CD14-positive monocyte (primary cell): ENCODE results near the gene TXK. TPM values are rescaled to one million over a fixed set of nuclear protein-coding genes. Genes with fewer than 3 reads are reported as not detected.
"Not testable (repeated sequence)": the region's sequence is repeated elsewhere in the genome, so short reads cannot be mapped to it uniquely, and the experiment has no call there.

Experiments used
- DNase-seq, 3 donors: peaks; one replicate each; pipeline ENCODE4 v3.0.0-alpha.2; 2011 to 2022
- H2AFZ ChIP-seq: 2 replicates; pipeline ENCODE4 v1.6.0; 2012; ENCODE audit warnings: mild to moderate bottlenecking, low read depth, low read length, inconsistent platforms; ENCODE audit not compliant: insufficient read depth, poor library complexity, severe bottlenecking
- H3K27ac ChIP-seq, 2 donors: 1 replicate in 1 of 2; 2 replicates in 1 of 2; pipeline ENCODE4 v1.5.1; 2012 to 2013; ENCODE audit warnings: low read length in 2 of 2, control low read depth in 1 of 2, inconsistent platforms in 1 of 2, low read depth in 1 of 2, mild to moderate bottlenecking in 1 of 2
- H3K27me3 ChIP-seq, 2 donors: one replicate each; pipeline versions ENCODE4 v1.6.0 to v1.6.1; 2011 to 2013; ENCODE audit warnings: low read length in 2 of 2; ENCODE audit not compliant: control insufficient read depth in 2 of 2, insufficient read depth in 2 of 2
- H3K36me3 ChIP-seq, 2 donors: replicated peaks in 1 of 2; 1 replicate in 1 of 2; 2 replicates in 1 of 2; pipeline versions ENCODE4 v1.5.1 to v1.6.1; 2012 to 2013; ENCODE audit warnings: low read length in 2 of 2, control low read depth in 1 of 2, inconsistent platforms in 1 of 2, mild to moderate bottlenecking in 1 of 2; ENCODE audit not compliant: insufficient read depth in 2 of 2, control insufficient read depth in 1 of 2
- H3K4me1 ChIP-seq, 2 donors: 1 replicate in 1 of 2; 2 replicates in 1 of 2; pipeline versions ENCODE4 v1.5.1 to v1.6.1; 2012 to 2013; ENCODE audit warnings: low read length in 2 of 2, control low read depth in 1 of 2, inconsistent platforms in 1 of 2, mild to moderate bottlenecking in 1 of 2, moderate library complexity in 1 of 2; ENCODE audit not compliant: insufficient read depth in 2 of 2, control insufficient read depth in 1 of 2
- H3K4me2 ChIP-seq: replicated peaks from 2 replicates; pipeline ENCODE3; 2012; ENCODE audit warnings: low read length, moderate library complexity, mild to moderate bottlenecking; ENCODE audit not compliant: poor library complexity, severe bottlenecking; ENCODE audit errors: extremely low read depth
- H3K4me3 ChIP-seq, 3 experiments: fragments of 200-600 bp in 1 of 3; sonication (generic) in 1 of 3; replicated peaks in 1 of 3; 1 replicate in 2 of 3; 2 replicates in 1 of 3; pipeline ENCODE4 v1.5.1; 2011 to 2013; ENCODE audit warnings: low read length in 3 of 3, mild to moderate bottlenecking in 3 of 3, control low read depth in 2 of 3, low read depth in 2 of 3, inconsistent platforms in 1 of 3, moderate library complexity in 1 of 3
- H3K79me2 ChIP-seq: 2 replicates; pipeline ENCODE4 v1.6.0; 2012; ENCODE audit warnings: mild to moderate bottlenecking, control low read depth, inconsistent platforms, low read length, moderate library complexity; ENCODE audit not compliant: insufficient read depth
- H3K9ac ChIP-seq: 2 replicates; pipeline ENCODE4 v1.6.0; 2017; ENCODE audit warnings: low read length, mild to moderate bottlenecking; ENCODE audit not compliant: insufficient read depth, poor library complexity, severe bottlenecking
- H3K9me3 ChIP-seq, 2 donors: replicated peaks in 1 of 2; 1 replicate in 1 of 2; 2 replicates in 1 of 2; pipeline versions ENCODE4 v1.5.1 to v1.6.1; 2012 to 2013; ENCODE audit warnings: low read length in 2 of 2, control low read depth in 1 of 2; ENCODE audit not compliant: control insufficient read depth in 1 of 2, insufficient read depth in 1 of 2
- H4K20me1 ChIP-seq: 2 replicates; pipeline ENCODE4 v1.6.0; 2012; ENCODE audit warnings: mild to moderate bottlenecking, low read length, control low read depth, moderate library complexity; ENCODE audit not compliant: insufficient read depth
- H3K27ac Mint-ChIP-seq, 7 donors: one replicate each; pipeline ENCODE4 v1.8.0; 2020; ENCODE audit warnings: mild to moderate bottlenecking in 7 of 7, mixed read lengths in 7 of 7, moderate library complexity in 6 of 7, inconsistent platforms in 2 of 7
- H3K27me3 Mint-ChIP-seq, 3 donors: one replicate each; pipeline ENCODE4 v1.8.0; 2021 to 2022; ENCODE audit warnings: low read depth in 3 of 3, mild to moderate bottlenecking in 3 of 3, mixed read lengths in 3 of 3, moderate library complexity in 3 of 3, inconsistent platforms in 1 of 3
- H3K36me3 Mint-ChIP-seq, 2 donors: one replicate each; pipeline ENCODE4 v1.8.0; 2020; ENCODE audit warnings: mixed read lengths in 2 of 2, inconsistent platforms in 1 of 2, mild to moderate bottlenecking in 1 of 2
- H3K4me1 Mint-ChIP-seq: one replicate; pipeline ENCODE4 v1.8.0; 2020; ENCODE audit warnings: mild to moderate bottlenecking, mixed read lengths
- H3K4me3 Mint-ChIP-seq, 2 donors: one replicate each; pipeline ENCODE4 v1.8.0; 2020; ENCODE audit warnings: mild to moderate bottlenecking in 2 of 2, mixed read lengths in 2 of 2, moderate library complexity in 1 of 2
- H3K9me3 Mint-ChIP-seq, 7 donors: one replicate each; pipeline ENCODE4 v1.8.0; 2020 to 2022; ENCODE audit warnings: mixed read lengths in 7 of 7, mild to moderate bottlenecking in 6 of 7, moderate library complexity in 6 of 7, inconsistent platforms in 2 of 7
- WGBS: methylation state at CpG from one replicate; pipeline ENCODE4 v1.1.5; 2013; ENCODE audit warnings: missing lambda C conversion rate; ENCODE audit not compliant: insufficient coverage; 5-methylcytosine and 5-hydroxymethylcytosine counted together
- intact Hi-C, 2 donors: fragments of 100-400 bp; cut with micrococcal nuclease; formaldehyde crosslinking; loops; one replicate each; pipeline versions ENCODE4 v1.15.0 to v1.15.1; 2023
- polyA plus RNA-seq, 3 donors: library from polyadenylated mRNA; depleted of rRNA in 1 of 3; unstranded in 2 of 3; stranded (reverse) in 1 of 3; fragments of 300-500 nt in 2 of 3; fragments of >200 nt in 1 of 3; fragmentation: Illumina TruSeq in 2 of 3; gene quantifications; 1 replicate in 2 of 3; 2 replicates in 1 of 3; pipeline ENCODE4 v1.2.3, GENCODE V29; 2012 to 2021
- TF ChIP-seq, protein P1 (sequence below): fragments of 200-600 bp; IDR thresholded peaks from one replicate; pipeline ENCODE4 v1.8.0; 2022; ENCODE audit warnings: antibody characterized with exemption, mild to moderate bottlenecking

TXK gene
- polyA plus RNA-seq, 3 donors: 0.13 to 0.93 (median 0.54) TPM

DNA sequence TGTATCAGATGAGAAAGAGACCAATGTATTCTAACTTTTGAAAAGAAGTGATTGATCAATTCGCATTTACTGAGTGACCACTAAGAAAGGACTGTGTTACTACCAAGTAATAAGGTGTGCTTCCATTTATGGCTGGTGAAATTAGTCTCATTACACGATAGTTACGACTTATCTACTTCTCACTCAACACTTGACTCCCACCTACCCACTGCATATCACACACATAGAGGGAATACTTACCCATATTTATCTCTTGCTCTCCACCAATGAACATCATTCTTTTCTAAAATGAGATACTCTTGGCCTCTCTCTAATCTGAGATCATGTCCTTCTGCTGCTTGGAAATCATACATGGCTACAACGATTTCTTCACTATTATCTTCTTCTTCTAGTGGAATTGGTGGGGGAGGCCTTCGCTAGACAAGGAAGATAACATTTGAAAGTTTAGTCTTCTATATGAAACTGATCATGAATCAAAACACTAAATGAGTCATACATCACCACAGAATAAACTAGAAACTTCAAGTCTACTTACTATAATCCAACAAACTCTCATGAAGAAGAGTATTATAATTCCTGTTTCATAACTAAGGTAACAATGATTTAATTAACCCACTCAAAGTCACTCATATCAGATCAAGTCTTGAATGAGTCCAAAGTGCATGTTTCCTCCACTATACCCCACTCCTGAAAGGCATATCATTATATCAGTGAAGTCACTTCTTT is 33.7 kb upstream of the TXK start:
- DNase-seq: no peak
- no peaks in the 10 kb centered on the region for H3K27me3 ChIP-seq
- peaks cover 19 to 54% of the 10 kb centered on the region in 2 donors for H3K36me3 ChIP-seq
- H3K4me3 Mint-ChIP-seq: no peak overlapping the region
- H3K4me3 ChIP-seq: no peak overlapping the region
- H4K20me1 ChIP-seq: no peaks in the 10 kb centered on the region
- 100% methylated on average over 2 of the region's 5 CpGs for WGBS
- H3K4me1 ChIP-seq: peaks cover 5 to 6% of the 10 kb centered on the region in 2 donors
- H3K79me2 ChIP-seq: no peaks in the 10 kb centered on the region
- intact Hi-C loops: no loop called here
- no peak overlapping the region for H3K27ac Mint-ChIP-seq
- peaks cover 2% of the 10 kb centered on the region for H3K4me1 Mint-ChIP-seq
- H3K27me3 Mint-ChIP-seq: no peaks in the 10 kb centered on the region
- H3K27ac ChIP-seq: no peak overlapping the region
- H3K4me2 ChIP-seq: no peak overlapping the region
- no peak overlapping the region for H2AFZ ChIP-seq
- peaks cover 37 to 45% of the 10 kb centered on the region in 2 donors for H3K36me3 Mint-ChIP-seq
- no peaks in the 10 kb centered on the region for H3K9me3 Mint-ChIP-seq
- no peak overlapping the region for H3K9ac ChIP-seq
- no peaks in the 10 kb centered on the region for H3K9me3 ChIP-seq
- TF ChIP-seq, protein P1, sequence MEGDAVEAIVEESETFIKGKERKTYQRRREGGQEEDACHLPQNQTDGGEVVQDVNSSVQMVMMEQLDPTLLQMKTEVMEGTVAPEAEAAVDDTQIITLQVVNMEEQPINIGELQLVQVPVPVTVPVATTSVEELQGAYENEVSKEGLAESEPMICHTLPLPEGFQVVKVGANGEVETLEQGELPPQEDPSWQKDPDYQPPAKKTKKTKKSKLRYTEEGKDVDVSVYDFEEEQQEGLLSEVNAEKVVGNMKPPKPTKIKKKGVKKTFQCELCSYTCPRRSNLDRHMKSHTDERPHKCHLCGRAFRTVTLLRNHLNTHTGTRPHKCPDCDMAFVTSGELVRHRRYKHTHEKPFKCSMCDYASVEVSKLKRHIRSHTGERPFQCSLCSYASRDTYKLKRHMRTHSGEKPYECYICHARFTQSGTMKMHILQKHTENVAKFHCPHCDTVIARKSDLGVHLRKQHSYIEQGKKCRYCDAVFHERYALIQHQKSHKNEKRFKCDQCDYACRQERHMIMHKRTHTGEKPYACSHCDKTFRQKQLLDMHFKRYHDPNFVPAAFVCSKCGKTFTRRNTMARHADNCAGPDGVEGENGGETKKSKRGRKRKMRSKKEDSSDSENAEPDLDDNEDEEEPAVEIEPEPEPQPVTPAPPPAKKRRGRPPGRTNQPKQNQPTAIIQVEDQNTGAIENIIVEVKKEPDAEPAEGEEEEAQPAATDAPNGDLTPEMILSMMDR: no peak

DNA sequence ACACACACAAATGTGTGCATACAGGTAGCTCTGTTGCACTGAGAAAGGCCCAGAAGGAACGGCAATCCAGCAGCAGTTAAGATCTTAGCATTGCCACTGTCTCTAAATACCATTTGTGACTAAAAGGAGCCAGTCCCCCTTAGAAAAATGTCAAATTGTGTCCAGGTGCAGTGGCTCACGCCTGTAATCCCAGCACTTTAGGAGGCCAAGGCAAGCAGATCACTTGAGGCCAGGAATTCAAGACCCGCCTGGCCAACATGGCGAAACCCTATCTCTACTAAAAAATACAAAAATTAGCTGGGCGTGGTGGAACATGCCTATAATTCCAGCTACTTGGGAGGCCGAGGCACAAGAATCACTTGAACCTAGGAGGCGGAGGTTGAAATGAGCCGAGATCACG is 30.5 kb upstream of the TXK start:
- peaks cover 19 to 69% of the 10 kb centered on the region in 2 donors for H3K36me3 ChIP-seq
- not testable (repeated sequence) for H3K27me3 ChIP-seq

More for the DNA sequence above, 30.5 kb upstream of the TXK start:
- H3K4me1 ChIP-seq, H3K27me3 Mint-ChIP-seq, H4K20me1 ChIP-seq, H3K79me2 ChIP-seq, H3K9me3 Mint-ChIP-seq, H3K4me3 Mint-ChIP-seq, H2AFZ ChIP-seq, H3K9ac ChIP-seq, H3K4me2 ChIP-seq, intact Hi-C loops, H3K4me1 Mint-ChIP-seq, H3K27ac ChIP-seq, H3K4me3 ChIP-seq, H3K9me3 ChIP-seq, DNase-seq: not testable (repeated sequence)
- H3K36me3 Mint-ChIP-seq: peaks cover 50 to 65% of the 10 kb centered on the region in 2 donors
- WGBS: 98% methylated on average over 6 of the region's 9 CpGs
- H3K27ac Mint-ChIP-seq: peak overlapping the region in 1 of 7 donors; percentile 57
